H9 (cell line): ENCODE data around the gene ARL11. TPM values are rescaled to one million over a fixed set of nuclear protein-coding genes. Genes with fewer than 3 reads are reported as not detected.

Experiments
- DNase-seq: peaks from one replicate; pipeline ENCODE4 v3.0.0-alpha.2; 2017
- H2AFZ ChIP-seq: one replicate; pipeline ENCODE4 v1.6.1; 2013; ENCODE audit warnings: mild to moderate bottlenecking, low read length, control low read depth, moderate library complexity
- H2AK5ac ChIP-seq: 2 replicates; pipeline ENCODE4 v1.6.1; 2013; ENCODE audit warnings: low read length, control low read depth, mixed read lengths; ENCODE audit not compliant: insufficient read length
- H2BK120ac ChIP-seq: one replicate; pipeline ENCODE4 v1.6.1; 2013; ENCODE audit warnings: low read depth, mild to moderate bottlenecking, low read length, control low read depth, inconsistent platforms; ENCODE audit not compliant: poor library complexity, severe bottlenecking
- H2BK12ac ChIP-seq: 2 replicates; pipeline ENCODE4 v1.6.1; 2013; ENCODE audit warnings: low read length, control low read depth, mixed read lengths, low read depth; ENCODE audit not compliant: insufficient read length
- H2BK15ac ChIP-seq: 2 replicates; pipeline ENCODE4 v1.6.1; 2013; ENCODE audit warnings: low read depth, low read length, control low read depth
- H2BK20ac ChIP-seq: one replicate; pipeline ENCODE4 v1.6.1; 2013; ENCODE audit warnings: low read depth, mild to moderate bottlenecking, low read length, control low read depth, inconsistent platforms; ENCODE audit not compliant: poor library complexity, severe bottlenecking
- H2BK5ac ChIP-seq: 2 replicates; pipeline ENCODE4 v1.6.1; 2013; ENCODE audit warnings: low read length, control low read depth, mixed read lengths; ENCODE audit not compliant: insufficient read length
- H3K14ac ChIP-seq: 2 replicates; pipeline ENCODE4 v1.6.1; 2013; ENCODE audit warnings: low read length, control low read depth; ENCODE audit not compliant: insufficient read depth
- H3K18ac ChIP-seq: 2 replicates; pipeline ENCODE4 v1.6.1; 2013; ENCODE audit warnings: low read depth, mild to moderate bottlenecking, mixed read lengths, low read length, control low read depth; ENCODE audit not compliant: insufficient read length
- H3K23ac ChIP-seq: 2 replicates; pipeline ENCODE4 v1.6.1; 2013; ENCODE audit warnings: low read length, control low read depth, mixed read lengths, low read depth; ENCODE audit not compliant: insufficient read length
- H3K23me2 ChIP-seq: 2 replicates; pipeline ENCODE4 v1.6.1; 2013; ENCODE audit warnings: low read depth, mild to moderate bottlenecking, mixed read lengths, low read length, control low read depth; ENCODE audit not compliant: insufficient read length, poor library complexity, severe bottlenecking
- H3K27ac ChIP-seq: 2 replicates; pipeline ENCODE4 v1.5.1; 2013; ENCODE audit warnings: low read length, control low read depth, mixed read lengths, low read depth; ENCODE audit not compliant: insufficient read length
- H3K27me3 ChIP-seq: 2 replicates; pipeline ENCODE4 v1.6.1; 2013; ENCODE audit warnings: low read length, control low read depth, inconsistent platforms; ENCODE audit not compliant: insufficient read depth
- H3K4ac ChIP-seq: 2 replicates; pipeline ENCODE4 v1.6.1; 2013; ENCODE audit warnings: low read depth, mild to moderate bottlenecking, control low read depth, inconsistent platforms, low read length, moderate library complexity
- H3K4me1 ChIP-seq: 2 replicates; pipeline ENCODE4 v1.6.1; 2013; ENCODE audit warnings: low read length, control low read depth, inconsistent platforms; ENCODE audit not compliant: insufficient read depth
- H3K4me2 ChIP-seq: 2 replicates; pipeline ENCODE4 v1.6.1; 2013; ENCODE audit warnings: low read length, control low read depth, mixed read lengths; ENCODE audit not compliant: insufficient read length, insufficient read depth
- H3K56ac ChIP-seq: 2 replicates; pipeline ENCODE4 v1.6.1; 2013; ENCODE audit warnings: low read depth, mild to moderate bottlenecking, mixed read lengths, low read length, control low read depth; ENCODE audit not compliant: insufficient read length
- H3K79me1 ChIP-seq: 2 replicates; pipeline ENCODE4 v1.6.1; 2013; ENCODE audit warnings: low read depth, mild to moderate bottlenecking, moderate library complexity, low read length, control low read depth, inconsistent platforms; ENCODE audit not compliant: insufficient read depth, poor library complexity, severe bottlenecking
- H3K79me2 ChIP-seq: 2 replicates; pipeline ENCODE4 v1.6.1; 2013; ENCODE audit warnings: low read length, control low read depth, inconsistent platforms; ENCODE audit not compliant: insufficient read depth
- H3K9ac ChIP-seq: 2 replicates; pipeline ENCODE4 v1.6.1; 2013; ENCODE audit warnings: low read length, control low read depth, mixed read lengths; ENCODE audit not compliant: insufficient read length; ENCODE audit errors: extremely low read depth
- H3K9me3 ChIP-seq: one replicate; pipeline ENCODE4 v1.6.1; 2013; ENCODE audit warnings: low read depth, low read length, inconsistent platforms; ENCODE audit not compliant: control insufficient read depth
- H3T11ph ChIP-seq: one replicate; pipeline ENCODE4 v1.6.1; 2013; ENCODE audit warnings: mild to moderate bottlenecking, low read length, control low read depth, inconsistent platforms
- H4K20me1 ChIP-seq: one replicate; pipeline ENCODE4 v1.6.1; 2013; ENCODE audit not compliant: control insufficient read depth, insufficient read length, insufficient read depth
- H4K5ac ChIP-seq: 2 replicates; pipeline ENCODE4 v1.6.1; 2013; ENCODE audit warnings: low read depth, mild to moderate bottlenecking, mixed read lengths, low read length, control low read depth; ENCODE audit not compliant: insufficient read length
- H4K8ac ChIP-seq: replicated peaks from 2 replicates; pipeline ENCODE4 v1.6.1; 2013; ENCODE audit warnings: low read length, control low read depth, mixed read lengths, low read depth; ENCODE audit not compliant: insufficient read length
- H4K91ac ChIP-seq: 2 replicates; pipeline ENCODE4 v1.6.1; 2013; ENCODE audit warnings: low read depth, mild to moderate bottlenecking, moderate library complexity, mixed read lengths, low read length, control low read depth; ENCODE audit not compliant: insufficient read length
- H3K27ac Mint-ChIP-seq, 3 experiments: 2 replicates in 2 of 3; 3 replicates in 1 of 3; pipeline ENCODE4 v1.8.0; 2020 to 2021; ENCODE audit warnings: mixed read lengths in 3 of 3, mild to moderate bottlenecking in 1 of 3, moderate library complexity in 1 of 3
- H3K27me3 Mint-ChIP-seq: 2 replicates; pipeline ENCODE4 v1.8.0; 2021; ENCODE audit warnings: low read depth, mild to moderate bottlenecking, moderate library complexity, mixed read lengths
- H3K36me3 Mint-ChIP-seq, 3 experiments: 2 replicates in 2 of 3; 3 replicates in 1 of 3; pipeline ENCODE4 v1.8.0; 2020 to 2021; ENCODE audit warnings: low read depth in 3 of 3, mixed read lengths in 3 of 3; ENCODE audit not compliant: insufficient read depth in 1 of 3
- H3K4me1 Mint-ChIP-seq, 2 experiments: 2 replicates each; pipeline ENCODE4 v1.8.0; 2020; ENCODE audit warnings: mixed read lengths in 2 of 2
- H3K4me3 Mint-ChIP-seq, 2 experiments: 2 replicates in 1 of 2; 3 replicates in 1 of 2; pipeline ENCODE4 v1.8.0; 2020 to 2021; ENCODE audit warnings: mild to moderate bottlenecking in 2 of 2, mixed read lengths in 2 of 2, moderate library complexity in 1 of 2
- H3K9me3 Mint-ChIP-seq, 2 experiments: 2 replicates in 1 of 2; 3 replicates in 1 of 2; pipeline ENCODE4 v1.8.0; 2020; ENCODE audit warnings: mild to moderate bottlenecking in 2 of 2, mixed read lengths in 2 of 2, moderate library complexity in 1 of 2
- CTCF ChIP-seq: fragments of 200-600 bp; sonication (generic); conservative IDR thresholded peaks from 3 replicates; pipeline ENCODE4 v1.8.0; 2021; ENCODE audit warnings: antibody characterized with exemption, mild to moderate bottlenecking
- WGBS: extraction: QIAGEN DNeasy Blood & Tissue Kit; methylation state at CpG from one replicate; pipeline ENCODE4 v1.1.7; 2013; ENCODE audit warnings: missing lambda C conversion rate, low lambda C conversion rate, mixed read lengths; ENCODE audit not compliant: insufficient read length; ENCODE audit errors: extremely low coverage; 5-methylcytosine and 5-hydroxymethylcytosine counted together
- total RNA-seq: library from RNA; stranded (reverse); gene quantifications from 2 replicates; pipeline ENCODE4 v1.2.1, GENCODE V29; 2021

Gene ARL11
- total RNA-seq, 1 experiment from 2014 or later: 0.42 TPM

- Histone ChIP-seq H3K4me1 (no peaks in the 10 kb centered on the region), H3T11ph (no peak overlapping the region), H3K27me3 (no peaks in the 10 kb centered on the region), H3K4ac (no peak overlapping the region), H3K23me2 (no peaks in the 10 kb centered on the region), H2BK20ac (no peak overlapping the region), H3K27ac (no peak overlapping the region), H4K20me1 (no peaks in the 10 kb centered on the region), H2BK120ac (no peak overlapping the region), H2AK5ac (no peak overlapping the region), H2BK15ac (no peak overlapping the region), H3K23ac (no peak overlapping the region), H3K79me1 (no peaks in the 10 kb centered on the region), H3K79me2 (no peaks in the 10 kb centered on the region), H3K18ac (no peak overlapping the region), H4K8ac (no peak overlapping the region), H3K4me2 (no peak overlapping the region), H4K5ac (no peak overlapping the region), H4K91ac (no peak overlapping the region), H3K9me3 (no peaks in the 10 kb centered on the region), H3K14ac (no peak overlapping the region), H2AFZ (no peak overlapping the region), H2BK12ac (no peak overlapping the region), H3K9ac (no peak overlapping the region), H2BK5ac (no peak overlapping the region), H3K56ac (no peak overlapping the region)
- H3K4me1 Mint-ChIP-seq: peaks cover 3 to 20% of the 10 kb centered on the region in 2 experiments
- TF ChIP-seq CTCF: no peak
- H3K27me3 Mint-ChIP-seq: peaks cover 2% of the 10 kb centered on the region
- no peak overlapping the region for H3K27ac Mint-ChIP-seq
- H3K4me3 Mint-ChIP-seq: no peak overlapping the region
- no peak for DNase-seq
- H3K9me3 Mint-ChIP-seq: no peaks in the 10 kb centered on the region
- WGBS: no CpG with 5 or more reads among the region's 12 CpGs
- no peaks in the 10 kb centered on the region for H3K36me3 Mint-ChIP-seq
These were observed 2.8 kb upstream of the ARL11 start for GRCh38 chr13:49625392-49626079.
